GM13977 (cell line): ENCODE results near the gene WDR1.

Source experiments
- DNase-seq: peaks from one replicate; pipeline ENCODE4 v3.0.0; 2012; ENCODE audit warnings: low spot score
- CTCF ChIP-seq: IDR thresholded peaks from 2 replicates; pipeline ENCODE4 v1.5.1; 2012; ENCODE audit warnings: mild to moderate bottlenecking, control low read depth; ENCODE audit not compliant: insufficient read depth; ENCODE audit errors: extremely low read depth, missing control alignments
- in situ Hi-C: fragments of 300-500 bp; cut with MboI; formaldehyde crosslinking; loops from one replicate; pipeline ENCODE4 v1.12.0; 2022; ENCODE audit warnings: low sequenced_read_pairs, low pct_unique_long_range_greater_than_20kb, mixed read lengths, inconsistent platforms; ENCODE audit not compliant: unreplicated experiment

Gene WDR1

GRCh38 chr4:10124167-10124930 lies 7.8 kb upstream of the WDR1 start:
- no peak for TF ChIP-seq CTCF
- no peak for DNase-seq
- in situ Hi-C loops, result no loop called here

- DNase-seq, result no peak
- in situ Hi-C loops, result no loop called here
- TF ChIP-seq CTCF, result no peak
Measured at GRCh38 chr4:10123227-10124101, 6.9 kb upstream of the WDR1 start.

- no peak for TF ChIP-seq CTCF
- in situ Hi-C loops, result no loop called here
- no peak for DNase-seq
Measured at GRCh38 chr4:10122236-10122932, 5.8 kb upstream of the WDR1 start.

- DNase-seq, result no peak
- in situ Hi-C loops, result no loop called here
- TF ChIP-seq CTCF, result no peak
Measured at GRCh38 chr4:10121568-10122208, 5.1 kb upstream of the WDR1 start.

GRCh38 chr4:10120943-10121567 lies 4.5 kb upstream of the WDR1 start:
- in situ Hi-C loops, result no loop called here
- TF ChIP-seq CTCF, result no peak
- no peak for DNase-seq
